Activated T-cell treated with anti-CD3 and anti-CD28 coated beads, Interleukin-2, amount 50 U/mL, for 72 hours (primary cell): ENCODE data around the gene RPP14. TPM values are rescaled to one million over a fixed set of nuclear protein-coding genes. Genes with fewer than 3 reads are reported as not detected.

Experiments
- ATAC-seq, 2 donors: fragments of 150-1000 bp; cut with Tn5 transposase; replicated peaks in 1 of 2; 2 replicates each; pipeline ENCODE4 v1.10.0; 2021; ENCODE audit warnings: moderate library complexity in 2 of 2, mild to moderate bottlenecking in 1 of 2
- DNase-seq, 2 donors: peaks; one replicate each; pipeline ENCODE4 v3.0.0; 2021 to 2022; ENCODE audit warnings: mixed read lengths in 1 of 2
- H3K27ac Mint-ChIP-seq: one replicate; pipeline ENCODE4 v1.8.0; 2022; ENCODE audit warnings: mild to moderate bottlenecking, moderate library complexity, mixed read lengths
- H3K27me3 Mint-ChIP-seq: one replicate; pipeline ENCODE4 v1.8.0; 2022; ENCODE audit warnings: low read depth, mixed read lengths
- H3K36me3 Mint-ChIP-seq, 2 donors: one replicate each; pipeline ENCODE4 v1.8.0; 2022; ENCODE audit warnings: mixed read lengths in 2 of 2, mild to moderate bottlenecking in 1 of 2; ENCODE audit not compliant: insufficient read depth in 2 of 2
- H3K4me1 Mint-ChIP-seq: one replicate; pipeline ENCODE4 v1.8.0; 2022; ENCODE audit warnings: low read depth, mixed read lengths
- H3K4me3 Mint-ChIP-seq, 2 donors: one replicate each; pipeline ENCODE4 v1.8.0; 2022; ENCODE audit warnings: mild to moderate bottlenecking in 2 of 2, mixed read lengths in 2 of 2, moderate library complexity in 2 of 2
- H3K9me3 Mint-ChIP-seq, 2 donors: one replicate each; pipeline ENCODE4 v1.8.0; 2022; ENCODE audit warnings: mixed read lengths in 2 of 2
- total RNA-seq, 2 donors: library from RNA; stranded (reverse); gene quantifications; one replicate each; pipeline ENCODE4 v1.2.3, GENCODE V29; 2022

RPP14 gene
- total RNA-seq, 2 donors from 2014 or later: 16.6 to 17.2 TPM

DNA sequence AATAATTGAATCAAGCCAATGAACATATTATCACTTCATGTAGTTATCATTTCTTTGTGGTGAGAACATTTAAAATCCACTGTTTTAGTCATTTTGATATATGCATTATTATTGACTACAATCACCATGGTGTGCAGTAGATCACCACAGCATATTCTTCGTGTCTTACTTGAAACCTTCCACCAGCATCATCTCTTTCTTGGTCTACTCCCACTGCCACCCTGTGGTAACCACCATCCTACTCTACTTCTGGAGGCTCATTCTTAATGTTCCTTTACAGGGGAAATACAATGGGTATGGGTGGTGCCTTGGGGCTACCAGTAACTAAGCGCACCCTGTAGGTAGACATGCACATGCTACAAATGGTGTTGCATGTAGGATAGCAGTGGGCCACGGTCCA lies 52.0 kb downstream of the RPP14 start:
- peak in 1 of 2 donors; percentile 32 for DNase-seq
- Mint-ChIP-seq H3K4me1 (peaks cover 49% of the 10 kb centered on the region), H3K4me3 (no peak overlapping the region), H3K27ac (no peak overlapping the region), H3K9me3 (no peaks in the 10 kb centered on the region), H3K36me3 (peaks cover 3 to 7% of the 10 kb centered on the region in 2 donors), H3K27me3 (no peaks in the 10 kb centered on the region)
- peak; percentile 77 to 80 for ATAC-seq

DNA sequence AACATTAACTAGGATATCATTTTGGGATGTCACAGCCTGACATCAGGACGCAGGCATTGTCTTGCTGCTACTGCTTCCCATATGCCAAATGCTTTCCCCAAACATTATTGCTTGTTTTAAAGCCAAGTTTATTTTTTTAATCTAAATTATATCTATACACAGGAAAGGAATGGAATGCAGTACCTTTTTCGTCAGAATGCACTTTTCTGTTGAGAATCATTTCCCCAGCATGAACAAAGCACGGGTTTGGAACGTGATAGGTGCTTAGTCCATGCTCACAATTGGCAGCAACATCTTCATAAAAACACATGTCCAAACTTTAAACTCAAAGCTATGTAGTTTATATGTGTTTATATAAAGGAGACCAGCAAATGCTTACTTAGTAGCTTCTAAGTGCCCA lies 52.8 kb downstream of the RPP14 start:
- H3K9me3 Mint-ChIP-seq: no peaks in the 10 kb centered on the region
- no peak for DNase-seq
- H3K27me3 Mint-ChIP-seq: no peaks in the 10 kb centered on the region
- no peak overlapping the region for H3K27ac Mint-ChIP-seq
- H3K4me1 Mint-ChIP-seq: peaks cover 43% of the 10 kb centered on the region
- peaks cover 0 to 7% of the 10 kb centered on the region in 2 donors for H3K36me3 Mint-ChIP-seq
- no peak overlapping the region for H3K4me3 Mint-ChIP-seq
- ATAC-seq: no peak

DNA sequence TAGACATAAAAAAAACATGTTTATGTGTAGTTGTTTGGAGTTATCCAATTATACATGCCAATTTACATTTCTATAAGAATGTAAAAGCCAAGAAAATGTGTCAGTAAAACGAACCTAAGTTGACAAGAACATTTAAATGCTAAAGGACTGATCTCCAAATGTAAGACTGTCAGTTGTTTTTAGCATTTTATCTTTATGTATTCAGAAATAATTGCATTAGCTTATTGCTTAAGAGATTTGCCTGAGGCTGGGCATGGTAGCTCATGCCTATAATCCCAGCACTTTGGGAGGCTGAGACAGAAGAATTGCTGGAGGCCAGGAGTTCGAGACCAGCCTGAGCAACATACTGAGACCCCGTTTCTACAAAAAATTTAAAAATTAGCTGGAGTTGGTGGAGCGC lies 53.6 kb downstream of the RPP14 start:
- Mint-ChIP-seq H3K27me3 (no peaks in the 10 kb centered on the region), H3K4me3 (no peak overlapping the region), H3K4me1 (peaks cover 43% of the 10 kb centered on the region), H3K27ac (no peak overlapping the region), H3K9me3 (no peaks in the 10 kb centered on the region), H3K36me3 (peaks cover 0 to 6% of the 10 kb centered on the region in 2 donors)
- DNase-seq: no peak
- no peak for ATAC-seq

DNA sequence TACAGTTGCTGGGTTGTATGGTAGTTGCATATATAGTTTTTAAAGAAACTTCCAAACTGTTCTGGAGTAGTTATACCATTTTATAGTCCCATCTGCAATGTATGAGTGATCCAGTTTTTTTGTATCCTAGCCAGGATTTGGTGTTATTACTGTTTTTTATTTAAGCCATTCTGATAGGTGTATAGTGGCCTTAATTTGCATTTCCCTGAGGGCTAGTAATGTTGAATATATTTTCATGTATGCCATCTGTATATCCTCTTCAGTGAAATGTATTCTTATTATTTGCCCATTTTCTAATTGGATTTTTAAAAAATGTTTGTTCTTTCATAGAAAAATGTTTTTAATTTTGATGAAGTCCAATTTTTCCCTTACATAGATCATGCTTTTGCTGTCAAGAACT lies 55.8 kb downstream of the RPP14 start:
- H3K27me3 Mint-ChIP-seq: no peaks in the 10 kb centered on the region
- no peak overlapping the region for H3K4me3 Mint-ChIP-seq
- DNase-seq: no peak
- H3K9me3 Mint-ChIP-seq: no peaks in the 10 kb centered on the region
- H3K4me1 Mint-ChIP-seq: peaks cover 48% of the 10 kb centered on the region
- no peak for ATAC-seq
- peaks cover 0 to 7% of the 10 kb centered on the region in 2 donors for H3K36me3 Mint-ChIP-seq
- H3K27ac Mint-ChIP-seq: no peak overlapping the region

DNA sequence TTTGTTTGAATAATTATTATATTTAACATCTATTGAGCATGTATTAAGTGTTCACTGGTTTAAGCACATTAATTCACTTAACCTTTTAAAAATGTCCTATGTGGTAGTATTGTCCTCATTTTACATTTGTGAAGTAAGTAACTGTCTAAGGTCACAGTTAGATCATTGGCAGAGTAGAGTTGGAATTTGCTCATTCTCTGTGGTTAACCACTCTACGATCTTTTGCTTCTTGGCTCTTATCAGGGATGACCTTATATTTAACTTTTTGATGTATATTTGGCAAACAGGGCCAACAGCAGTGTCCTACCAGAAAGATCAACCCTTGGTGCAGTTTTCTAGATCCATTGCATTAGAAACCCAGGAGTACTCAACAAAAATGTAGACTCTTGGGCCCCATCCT lies 60.7 kb downstream of the RPP14 start:
- no peak for ATAC-seq
- peaks cover 0 to 7% of the 10 kb centered on the region in 2 donors for H3K36me3 Mint-ChIP-seq
- peaks cover 32% of the 10 kb centered on the region for H3K4me1 Mint-ChIP-seq
- H3K4me3 Mint-ChIP-seq: no peak overlapping the region
- no peaks in the 10 kb centered on the region for H3K27me3 Mint-ChIP-seq
- DNase-seq: no peak
- peak overlapping the region; percentile 40 for H3K27ac Mint-ChIP-seq
- H3K9me3 Mint-ChIP-seq: no peaks in the 10 kb centered on the region

DNA sequence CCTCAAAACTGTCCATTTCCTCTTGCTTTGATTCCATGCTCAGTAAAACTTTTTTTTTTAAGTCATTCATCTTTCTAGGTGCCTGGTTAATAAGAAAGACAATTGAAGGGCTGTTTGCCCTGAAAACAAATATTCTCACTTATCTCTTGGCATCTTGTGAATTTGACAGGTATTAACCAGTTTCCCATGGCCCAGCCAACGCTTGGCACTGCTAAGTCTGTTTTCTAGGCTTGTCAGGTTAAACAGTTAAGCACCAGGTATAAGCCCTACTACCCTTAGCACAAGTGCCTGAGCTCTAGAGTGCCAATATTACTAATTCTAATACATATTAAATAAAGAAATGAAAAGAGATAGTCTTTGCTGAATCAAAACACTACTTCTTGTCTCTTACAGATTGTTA lies 63.0 kb downstream of the RPP14 start:
- H3K36me3 Mint-ChIP-seq: peaks cover 0 to 7% of the 10 kb centered on the region in 2 donors
- ATAC-seq (no peak), DNase-seq (no peak)
- no peaks in the 10 kb centered on the region for H3K9me3 Mint-ChIP-seq
- peaks cover 29% of the 10 kb centered on the region for H3K4me1 Mint-ChIP-seq
- H3K27me3 Mint-ChIP-seq: no peaks in the 10 kb centered on the region
- no peak overlapping the region for H3K4me3 Mint-ChIP-seq
- H3K27ac Mint-ChIP-seq: no peak overlapping the region

Other genes with a start within 250 kb of the RPP14 start
- not detected for gene DNASE1L3, start 95.3 kb upstream of the RPP14 start, total RNA-seq
- gene ABHD6, start 68.5 kb upstream of the RPP14 start, total RNA-seq: 1 to 10 TPM; 4.1 to 7.3 TPM
- gene HTD2, start 275 bp downstream of the RPP14 start, total RNA-seq: 10 to 100 TPM in 1 of 2 donors, 1 to 10 TPM in 1; 7.9 to 11.4 TPM
- 10 to 100 TPM; 76.1 to 79.0 TPM for gene PXK, start 26.6 kb downstream of the RPP14 start, total RNA-seq
- gene PDHB, start 127.6 kb downstream of the RPP14 start, total RNA-seq: 10 to 100 TPM; 36.9 to 40.5 TPM
- 1 to 10 TPM; 7.3 to 8.2 TPM for gene KCTD6, start 185.9 kb downstream of the RPP14 start, total RNA-seq
- not detected for gene ACOX2, start 230.9 kb downstream of the RPP14 start, total RNA-seq